ENCODE results near the gene SLC6A12.

SLC6A12 gene

GRCh38 chr12:157644-158043 is 56.3 kb downstream of the SLC6A12 start:
- DNase-seq = no peak

- no peak for DNase-seq
These were observed 57.0 kb downstream of the SLC6A12 start for GRCh38 chr12:156945-157344.

GRCh38 chr12:155646-156045 is 58.3 kb downstream of the SLC6A12 start:
- no peak for DNase-seq

GRCh38 chr12:155006-155405 is 59.0 kb downstream of the SLC6A12 start:
- no peak for DNase-seq

GRCh38 chr12:154058-154457 is 59.9 kb downstream of the SLC6A12 start:
- no peak for DNase-seq

GRCh38 chr12:153080-153746 is 60.7 kb downstream of the SLC6A12 start:
- DNase-seq = peak; percentile 77

- DNase-seq = no peak
These were observed 61.5 kb downstream of the SLC6A12 start for GRCh38 chr12:152440-152839.

GRCh38 chr12:151579-151978 is 62.4 kb downstream of the SLC6A12 start:
- DNase-seq = no peak

GRCh38 chr12:148676-149416 is 65.1 kb downstream of the SLC6A12 start:
- DNase-seq = no peak

- no peak for DNase-seq
These were observed 66.7 kb downstream of the SLC6A12 start for GRCh38 chr12:147242-147641.

- no peak for DNase-seq
These were observed 68.5 kb downstream of the SLC6A12 start for GRCh38 chr12:145369-145960.

- DNase-seq = no peak
These were observed 69.2 kb downstream of the SLC6A12 start for GRCh38 chr12:144650-145284.

GRCh38 chr12:143964-144649 is 69.8 kb downstream of the SLC6A12 start:
- DNase-seq = peak; percentile 34

GRCh38 chr12:140162-140561 is 73.8 kb downstream of the SLC6A12 start:
- DNase-seq = no peak
